Embryonic facial prominence (tissue), 1 donor: ENCODE results near the gene SMIM27.
A peak's percentile ranks its signal among the peaks of the same experiment; 100 is the strongest.
"Not testable (repeated sequence)": the region's sequence is repeated elsewhere in the genome, so short reads cannot be mapped to it uniquely, and the experiment has no call there.

Experiments
- DNase-seq: peaks from one replicate; pipeline ENCODE4 v3.0.0-alpha.2; 2016; ENCODE audit errors: extremely low spot score

SMIM27 gene

GRCh38 chr9:32552172-32552872, at the start of gene SMIM27, which contains the start of gene TOPORS:
Gene SMIM27 (plus strand): TSS chr9:32552327. CDS start chr9:32552435, 108 bp downstream.
Gene TOPORS (minus strand): TSS chr9:32552586. CDS start chr9:32552436, 150 bp downstream.
- peak; percentile 95 for DNase-seq

GRCh38 chr9:32502464-32502863, 49.7 kb upstream of the SMIM27 start:
- DNase-seq, result no peak

- DNase-seq, result no peak
Measured at GRCh38 chr9:32503008-32503407, 49.1 kb upstream of the SMIM27 start.

GRCh38 chr9:32508728-32509127, 43.4 kb upstream of the SMIM27 start:
- DNase-seq, result no peak

GRCh38 chr9:32516241-32516640, 35.9 kb upstream of the SMIM27 start:
- no peak for DNase-seq

- DNase-seq, result no peak
Measured at GRCh38 chr9:32518276-32518675, 33.9 kb upstream of the SMIM27 start.

- DNase-seq, result no peak
Measured at GRCh38 chr9:32523910-32524309, 28.2 kb upstream of the SMIM27 start.

GRCh38 chr9:32524558-32524891, 27.6 kb upstream of the SMIM27 start:
- DNase-seq, result not testable (repeated sequence)

GRCh38 chr9:32524892-32525708, 27.0 kb upstream of the SMIM27 start:
- DNase-seq, result no peak

GRCh38 chr9:32525709-32526030, 26.5 kb upstream of the SMIM27 start:
- no peak for DNase-seq

- DNase-seq, result peak; percentile 70
Measured at GRCh38 chr9:32526041-32526706, 26.0 kb upstream of the SMIM27 start, which contains the start of gene RIGI. Gene RIGI (minus strand): TSS chr9:32526196. CDS start chr9:32526166, 30 bp downstream.

- no peak for DNase-seq
Measured at GRCh38 chr9:32526707-32527048, 25.4 kb upstream of the SMIM27 start.

- no peak for DNase-seq
Measured at GRCh38 chr9:32533336-32533735, 18.8 kb upstream of the SMIM27 start.

- DNase-seq, result no peak
Measured at GRCh38 chr9:32533816-32534215, 18.3 kb upstream of the SMIM27 start.

GRCh38 chr9:32543047-32543446, 9.1 kb upstream of the SMIM27 start:
- no peak for DNase-seq

- no peak for DNase-seq
Measured at GRCh38 chr9:32545884-32546283, 6.2 kb upstream of the SMIM27 start.

GRCh38 chr9:32548213-32548612, 3.9 kb upstream of the SMIM27 start:
- DNase-seq, result not testable (repeated sequence)

- DNase-seq, result no peak
Measured at GRCh38 chr9:32550150-32550561, 2.0 kb upstream of the SMIM27 start.

GRCh38 chr9:32550562-32551275, 1.4 kb upstream of the SMIM27 start:
- DNase-seq, result peak; percentile 95

GRCh38 chr9:32551276-32552051, 663 bp upstream of the SMIM27 start:
- peak; percentile 36 for DNase-seq

- DNase-seq, result no peak
Measured at GRCh38 chr9:32554107-32554506, 2.0 kb downstream of the SMIM27 start.
